Activated CD8-positive, alpha-beta memory T cell treated with anti-CD3 and anti-CD28 coated beads, Interleukin-2, amount 50 U/mL, for 1 hour (primary cell): ENCODE measurements around the gene ADAMTS17.

Source experiments
- DNase-seq: peaks from one replicate; pipeline ENCODE4 v3.0.0-alpha.2; 2020; ENCODE audit errors: extremely low read depth

The ADAMTS17 gene

GRCh38 chr15:100276506-100276905 is 65.3 kb downstream of the ADAMTS17 start:
- DNase-seq, result no peak

- no peak for DNase-seq
Measured at GRCh38 chr15:100275641-100276040, 66.1 kb downstream of the ADAMTS17 start.

GRCh38 chr15:100269831-100270230 is 71.9 kb downstream of the ADAMTS17 start:
- DNase-seq, result no peak

- no peak for DNase-seq
Measured at GRCh38 chr15:100266166-100266565, 75.6 kb downstream of the ADAMTS17 start.

GRCh38 chr15:100265641-100266035 is 76.1 kb downstream of the ADAMTS17 start:
- DNase-seq, result no peak

GRCh38 chr15:100264994-100265640 is 76.7 kb downstream of the ADAMTS17 start:
- DNase-seq, result no peak

GRCh38 chr15:100263721-100264455 is 77.9 kb downstream of the ADAMTS17 start:
- DNase-seq, result no peak

GRCh38 chr15:100263031-100263430 is 78.7 kb downstream of the ADAMTS17 start:
- no peak for DNase-seq

GRCh38 chr15:100261302-100262240 is 80.2 kb downstream of the ADAMTS17 start:
- DNase-seq, result no peak

GRCh38 chr15:100259266-100259665 is 82.5 kb downstream of the ADAMTS17 start:
- no peak for DNase-seq

- DNase-seq, result no peak
Measured at GRCh38 chr15:100256970-100257650, 84.7 kb downstream of the ADAMTS17 start.

GRCh38 chr15:100256101-100256969 is 85.4 kb downstream of the ADAMTS17 start:
- no peak for DNase-seq

- DNase-seq, result no peak
Measured at GRCh38 chr15:100255644-100256043, 86.1 kb downstream of the ADAMTS17 start.

GRCh38 chr15:100254691-100255090 is 87.1 kb downstream of the ADAMTS17 start:
- no peak for DNase-seq

GRCh38 chr15:100254285-100254684 is 87.5 kb downstream of the ADAMTS17 start:
- no peak for DNase-seq

GRCh38 chr15:100253640-100254039 is 88.1 kb downstream of the ADAMTS17 start:
- no peak for DNase-seq

GRCh38 chr15:100252779-100253417 is 88.9 kb downstream of the ADAMTS17 start:
- no peak for DNase-seq

- DNase-seq, result no peak
Measured at GRCh38 chr15:100252359-100252758, 89.4 kb downstream of the ADAMTS17 start.

- DNase-seq, result no peak
Measured at GRCh38 chr15:100250176-100250800, 91.5 kb downstream of the ADAMTS17 start.
